ENCODE measurements around the gene MRPS11.

DNA sequence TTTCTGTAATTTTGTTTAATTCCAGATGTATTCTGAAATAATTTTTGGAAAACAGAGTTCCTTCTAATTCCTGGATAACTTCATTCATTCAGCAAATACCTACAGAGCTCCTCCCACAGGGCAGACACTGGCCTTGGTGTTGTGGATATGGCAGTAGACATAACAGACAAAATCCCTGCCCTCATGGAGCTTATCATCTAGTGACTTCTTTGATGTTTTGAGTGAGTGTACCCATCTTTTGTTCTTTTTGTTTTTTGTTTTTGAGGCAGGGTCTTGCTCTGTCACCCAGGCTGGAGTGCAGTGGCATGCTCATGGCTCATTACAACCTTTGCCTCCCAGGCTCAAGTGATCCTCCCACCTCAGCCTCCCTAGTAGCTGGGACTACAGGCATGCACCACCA, 57.9 kb downstream of the MRPS11 start:
- TF ChIP-seq, protein P1, sequence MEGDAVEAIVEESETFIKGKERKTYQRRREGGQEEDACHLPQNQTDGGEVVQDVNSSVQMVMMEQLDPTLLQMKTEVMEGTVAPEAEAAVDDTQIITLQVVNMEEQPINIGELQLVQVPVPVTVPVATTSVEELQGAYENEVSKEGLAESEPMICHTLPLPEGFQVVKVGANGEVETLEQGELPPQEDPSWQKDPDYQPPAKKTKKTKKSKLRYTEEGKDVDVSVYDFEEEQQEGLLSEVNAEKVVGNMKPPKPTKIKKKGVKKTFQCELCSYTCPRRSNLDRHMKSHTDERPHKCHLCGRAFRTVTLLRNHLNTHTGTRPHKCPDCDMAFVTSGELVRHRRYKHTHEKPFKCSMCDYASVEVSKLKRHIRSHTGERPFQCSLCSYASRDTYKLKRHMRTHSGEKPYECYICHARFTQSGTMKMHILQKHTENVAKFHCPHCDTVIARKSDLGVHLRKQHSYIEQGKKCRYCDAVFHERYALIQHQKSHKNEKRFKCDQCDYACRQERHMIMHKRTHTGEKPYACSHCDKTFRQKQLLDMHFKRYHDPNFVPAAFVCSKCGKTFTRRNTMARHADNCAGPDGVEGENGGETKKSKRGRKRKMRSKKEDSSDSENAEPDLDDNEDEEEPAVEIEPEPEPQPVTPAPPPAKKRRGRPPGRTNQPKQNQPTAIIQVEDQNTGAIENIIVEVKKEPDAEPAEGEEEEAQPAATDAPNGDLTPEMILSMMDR (IDR thresholded peaks at IDR 0.05; ENCODE audit: borderline replicate concordance, extremely low read depth, low read length, poor library complexity, severe bottlenecking): no peak
- no peak for TF ChIP-seq EZH2 (IDR thresholded peaks at IDR 0.05; ENCODE audit: borderline replicate concordance, low read depth, low read length, severe bottlenecking)

Measured in DND-41 (cell line).